Measurements from ENCODE around the gene CLNK.

CLNK gene

GRCh38 chr4:10438924-10439323 lies 245.6 kb downstream of the CLNK start:
- TF ChIP-seq POLR2AphosphoS5 (IDR thresholded peaks at IDR 0.05; ENCODE audit: low read depth, low read length) = no peak
- TF ChIP-seq TAF1 (IDR thresholded peaks at IDR 0.05; ENCODE audit: borderline replicate concordance, insufficient read depth, low read length) = no peak
- TF ChIP-seq REST (IDR thresholded peaks at IDR 0.05; ENCODE audit: insufficient read depth in 1 of 2, low read depth in 2 of 2, low read length in 2 of 2) = no peak
- TF ChIP-seq SIN3A (IDR thresholded peaks at IDR 0.05; ENCODE audit: borderline replicate concordance, insufficient read depth, low read length) = no peak
- no peak for TF ChIP-seq FOXP2 (optimal IDR thresholded peaks at IDR 0.05; ENCODE audit: borderline replicate concordance, extremely low read depth, extremely low read length, insufficient read depth)

- TF ChIP-seq SIN3A (IDR thresholded peaks at IDR 0.05; ENCODE audit: borderline replicate concordance, insufficient read depth, low read length) (no peak), POLR2AphosphoS5 (IDR thresholded peaks at IDR 0.05; ENCODE audit: low read depth, low read length) (no peak), REST (IDR thresholded peaks at IDR 0.05; ENCODE audit: insufficient read depth in 1 of 2, low read depth in 2 of 2, low read length in 2 of 2) (no peak), TAF1 (IDR thresholded peaks at IDR 0.05; ENCODE audit: borderline replicate concordance, insufficient read depth, low read length) (no peak), FOXP2 (optimal IDR thresholded peaks at IDR 0.05; ENCODE audit: borderline replicate concordance, extremely low read depth, extremely low read length, insufficient read depth) (no peak)
Observed at GRCh38 chr4:10437735-10438134, 246.8 kb downstream of the CLNK start.

Measured in PFSK-1 (cell line).